GM18868 (cell line): ENCODE results near the gene KLHL22.
"Not testable (repeated sequence)": the region's sequence is repeated elsewhere in the genome, so short reads cannot be mapped to it uniquely, and the experiment has no call there.

Source experiments
- ATAC-seq: cut with Tn5 transposase; IDR thresholded peaks from one replicate; pipeline ENCODE4 v1.9.1; 2021; ENCODE audit warnings: mild to moderate bottlenecking, moderate library complexity; ENCODE audit not compliant: unreplicated experiment

Gene KLHL22

GRCh38 chr22:20451129-20451778 lies 44.3 kb downstream of the KLHL22 start:
- ATAC-seq = not testable (repeated sequence)

- no peak for ATAC-seq
Measured at GRCh38 chr22:20450551-20450906, 45.1 kb downstream of the KLHL22 start.

GRCh38 chr22:20449819-20450550 lies 45.6 kb downstream of the KLHL22 start:
- ATAC-seq = no peak

GRCh38 chr22:20448630-20449029 lies 47.0 kb downstream of the KLHL22 start:
- no peak for ATAC-seq

- no peak for ATAC-seq
Measured at GRCh38 chr22:20446383-20446970, 49.1 kb downstream of the KLHL22 start.

- ATAC-seq = no peak
Measured at GRCh38 chr22:20444325-20444724, 51.3 kb downstream of the KLHL22 start.

- ATAC-seq = no peak
Measured at GRCh38 chr22:20442485-20443284, 52.9 kb downstream of the KLHL22 start.

- ATAC-seq = no peak
Measured at GRCh38 chr22:20441631-20442484, 53.7 kb downstream of the KLHL22 start.

GRCh38 chr22:20440637-20441591 lies 54.7 kb downstream of the KLHL22 start:
- no peak for ATAC-seq

- ATAC-seq = no peak
Measured at GRCh38 chr22:20439928-20440575, 55.5 kb downstream of the KLHL22 start.

GRCh38 chr22:20439556-20439927 lies 56.1 kb downstream of the KLHL22 start:
- no peak for ATAC-seq

- no peak for ATAC-seq
Measured at GRCh38 chr22:20438678-20439492, 56.7 kb downstream of the KLHL22 start.

- ATAC-seq = no peak
Measured at GRCh38 chr22:20438427-20438677, 57.2 kb downstream of the KLHL22 start.

- no peak for ATAC-seq
Measured at GRCh38 chr22:20437613-20438426, 57.8 kb downstream of the KLHL22 start, which contains the start of gene SCARF2. SCARF2 (minus strand) TSS chr22:20437825; CDS start chr22:20437754, 71 bp downstream.

- ATAC-seq = no peak
Measured at GRCh38 chr22:20436768-20437612, 58.6 kb downstream of the KLHL22 start.

GRCh38 chr22:20436307-20436767 lies 59.3 kb downstream of the KLHL22 start:
- no peak for ATAC-seq
